Prostate gland (tissue), 2 donors: ENCODE data around the gene TSHZ2. TPM values are rescaled to one million over a fixed set of nuclear protein-coding genes. Genes with fewer than 3 reads are reported as not detected.

Experiments used
- DNase-seq: peaks from one replicate; pipeline ENCODE4 v3.0.0-alpha.2; 2019; ENCODE audit warnings: low spot score
- H3K27ac ChIP-seq, 2 donors: fragments of 200-600 bp; sonication (generic); 2 replicates each; pipeline ENCODE4 v1.5.1; 2017 to 2019
- H3K27me3 ChIP-seq: fragments of 200-600 bp; sonication (generic); replicated peaks from 2 replicates; pipeline ENCODE4 v1.5.1; 2019; ENCODE audit not compliant: insufficient read depth
- H3K36me3 ChIP-seq, 2 donors: fragments of 200-600 bp; sonication (generic); 1 replicate in 1 of 2; 2 replicates in 1 of 2; pipeline versions ENCODE4 v1.5.1 to v1.8.1; 2017 to 2019
- H3K4me1 ChIP-seq: fragments of 200-600 bp; sonication (generic); replicated peaks from 2 replicates; pipeline ENCODE4 v1.5.1; 2019
- H3K4me3 ChIP-seq, 2 donors: fragments of 200-600 bp; sonication (generic); 2 replicates each; pipeline ENCODE4 v1.5.1; 2017 to 2019
- H3K9me3 ChIP-seq: fragments of 200-600 bp; sonication (generic); 2 replicates; pipeline ENCODE4 v1.5.1; 2017
- CTCF ChIP-seq, 4 experiments: fragments of 200-600 bp in 2 of 4; fragments of 450-650 bp in 2 of 4; sonication (generic) in 2 of 4; IDR thresholded peaks; 1 replicate in 3 of 4; 2 replicates in 1 of 4; pipeline ENCODE4 v1.5.1; 2016 to 2019; ENCODE audit warnings: antibody characterized with exemption in 4 of 4, mild to moderate bottlenecking in 2 of 4, moderate library complexity in 2 of 4
- POLR2A ChIP-seq: fragments of 450-650 bp; IDR thresholded peaks from one replicate; pipeline ENCODE4 v1.6.1; 2016; ENCODE audit warnings: antibody characterized with exemption, mild to moderate bottlenecking
- POLR2AphosphoS5 ChIP-seq: sonication (generic); formaldehyde crosslinking; IDR thresholded peaks from one replicate; pipeline ENCODE4 v1.6.1; 2017; ENCODE audit warnings: antibody characterized with exemption
- WGBS: methylation state at CpG from one replicate; pipeline ENCODE4 v1.1.5; 2018; 5-methylcytosine and 5-hydroxymethylcytosine counted together
- intact Hi-C: fragments of 100-400 bp; cut with DNase I; formaldehyde crosslinking; loops from one replicate; pipeline ENCODE4 v1.14.2; 2022
- total RNA-seq, 2 donors: library from RNA; depleted of rRNA; stranded (reverse); fragments of >200 nt; gene quantifications; one replicate each; pipeline ENCODE4 v1.1.0, GENCODE V29; 2016

Gene TSHZ2
- total RNA-seq, 2 donors from 2014 or later, result 9.8 to 35.1 TPM

GRCh38 chr20:53284696-53285095, 312.5 kb downstream of the TSHZ2 start:
- Histone ChIP-seq H3K36me3 (no peaks in the 10 kb centered on the region), H3K4me3 (no peak overlapping the region), H3K27me3 (no peaks in the 10 kb centered on the region), H3K27ac (no peak overlapping the region), H3K4me1 (no peaks in the 10 kb centered on the region), H3K9me3 (no peaks in the 10 kb centered on the region)
- intact Hi-C loops, result no loop called here
- 83% methylated on average over 11 of the region's 11 CpGs for WGBS
- DNase-seq, result no peak
- TF ChIP-seq CTCF (IDR thresholded peaks at IDR 0.05) (no peak), POLR2AphosphoS5 (no peak)

- Histone ChIP-seq H3K4me3 (no peak overlapping the region), H3K27ac (no peak overlapping the region), H3K27me3 (no peaks in the 10 kb centered on the region), H3K4me1 (no peaks in the 10 kb centered on the region), H3K9me3 (no peaks in the 10 kb centered on the region), H3K36me3 (no peaks in the 10 kb centered on the region)
- WGBS, result 33% methylated on average over 2 of the region's 2 CpGs
- DNase-seq, result no peak
- TF ChIP-seq POLR2A (no peak), CTCF (IDR thresholded peaks at IDR 0.05) (no peak), POLR2AphosphoS5 (no peak)
- intact Hi-C loops, result no loop called here
These were observed 315.3 kb downstream of the TSHZ2 start for GRCh38 chr20:53287357-53288042.

GRCh38 chr20:53291548-53291947, 319.4 kb downstream of the TSHZ2 start:
- DNase-seq, result no peak
- no peak for TF ChIP-seq POLR2AphosphoS5
- no peak for TF ChIP-seq POLR2A
- no peak for TF ChIP-seq CTCF (IDR thresholded peaks at IDR 0.05)
- no peaks in the 10 kb centered on the region for H3K4me1 ChIP-seq
- no peaks in the 10 kb centered on the region for H3K27me3 ChIP-seq
- H3K9me3 ChIP-seq, result no peaks in the 10 kb centered on the region
- intact Hi-C loops, result no loop called here
- no peak overlapping the region for H3K27ac ChIP-seq
- H3K36me3 ChIP-seq, result no peaks in the 10 kb centered on the region
- H3K4me3 ChIP-seq, result no peak overlapping the region
- WGBS, result 96% methylated on average over 3 of the region's 3 CpGs

- no peak for DNase-seq
- Histone ChIP-seq H3K27ac (no peak overlapping the region), H3K9me3 (no peaks in the 10 kb centered on the region), H3K4me1 (no peaks in the 10 kb centered on the region), H3K4me3 (no peak overlapping the region), H3K36me3 (no peaks in the 10 kb centered on the region), H3K27me3 (no peaks in the 10 kb centered on the region)
- intact Hi-C loops, result no loop called here
- 100% methylated on average over 1 of the region's 1 CpG for WGBS
- TF ChIP-seq POLR2AphosphoS5, result no peak
These were observed 320.2 kb downstream of the TSHZ2 start for GRCh38 chr20:53292347-53292746.

- Histone ChIP-seq H3K36me3 (no peaks in the 10 kb centered on the region), H3K4me1 (no peaks in the 10 kb centered on the region), H3K4me3 (no peak overlapping the region), H3K9me3 (no peaks in the 10 kb centered on the region), H3K27me3 (no peaks in the 10 kb centered on the region), H3K27ac (no peak overlapping the region)
- intact Hi-C loops, result no loop called here
- no peak for DNase-seq
- no peak for TF ChIP-seq POLR2AphosphoS5
- TF ChIP-seq CTCF (IDR thresholded peaks at IDR 0.05), result no peak
- TF ChIP-seq POLR2A, result no peak
- 94% methylated on average over 3 of the region's 3 CpGs for WGBS
These were observed 322.6 kb downstream of the TSHZ2 start for GRCh38 chr20:53294804-53295203.
